Body of pancreas (tissue), 4 donors: ENCODE data around the gene ZG16.

Source experiments
- POLR2A ChIP-seq, 3 donors: fragments of 450-650 bp; IDR thresholded peaks; one replicate each; pipeline ENCODE4 v1.6.1; 2016; ENCODE audit warnings: antibody characterized with exemption in 3 of 3, mild to moderate bottlenecking in 2 of 3
- TF ChIP-seq, protein P1 (sequence below), 7 experiments: fragments of 450-650 bp in 4 of 7; fragments of 200-600 bp in 3 of 7; sonication (generic) in 3 of 7; IDR thresholded peaks; one replicate each; pipeline ENCODE4 v1.5.1; 2016 to 2019; ENCODE audit warnings: antibody characterized with exemption in 7 of 7

DNA sequence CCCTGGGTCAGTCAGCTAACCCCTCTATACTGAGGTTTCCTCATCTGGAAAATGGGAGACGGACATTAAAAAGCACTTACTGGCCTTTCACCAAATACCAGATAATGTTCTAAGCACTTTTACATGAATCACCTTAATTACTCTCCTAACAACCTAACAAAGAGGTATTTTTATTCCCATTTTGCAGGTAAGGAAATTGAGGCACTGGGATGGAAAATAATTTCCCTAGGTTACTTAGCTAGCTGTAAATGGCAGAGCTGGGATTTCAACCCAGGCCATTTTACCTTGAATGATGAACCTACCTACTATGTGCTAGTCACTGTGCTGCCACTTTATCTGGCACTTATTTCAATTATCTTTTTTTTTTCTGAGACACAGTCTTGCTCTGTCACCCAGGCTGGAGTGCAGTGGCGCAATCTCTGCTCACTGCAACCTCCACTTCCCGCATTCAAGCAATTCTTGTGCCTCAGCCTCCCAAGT is 16.2 kb downstream of the ZG16 start:
- TF ChIP-seq, protein P1, sequence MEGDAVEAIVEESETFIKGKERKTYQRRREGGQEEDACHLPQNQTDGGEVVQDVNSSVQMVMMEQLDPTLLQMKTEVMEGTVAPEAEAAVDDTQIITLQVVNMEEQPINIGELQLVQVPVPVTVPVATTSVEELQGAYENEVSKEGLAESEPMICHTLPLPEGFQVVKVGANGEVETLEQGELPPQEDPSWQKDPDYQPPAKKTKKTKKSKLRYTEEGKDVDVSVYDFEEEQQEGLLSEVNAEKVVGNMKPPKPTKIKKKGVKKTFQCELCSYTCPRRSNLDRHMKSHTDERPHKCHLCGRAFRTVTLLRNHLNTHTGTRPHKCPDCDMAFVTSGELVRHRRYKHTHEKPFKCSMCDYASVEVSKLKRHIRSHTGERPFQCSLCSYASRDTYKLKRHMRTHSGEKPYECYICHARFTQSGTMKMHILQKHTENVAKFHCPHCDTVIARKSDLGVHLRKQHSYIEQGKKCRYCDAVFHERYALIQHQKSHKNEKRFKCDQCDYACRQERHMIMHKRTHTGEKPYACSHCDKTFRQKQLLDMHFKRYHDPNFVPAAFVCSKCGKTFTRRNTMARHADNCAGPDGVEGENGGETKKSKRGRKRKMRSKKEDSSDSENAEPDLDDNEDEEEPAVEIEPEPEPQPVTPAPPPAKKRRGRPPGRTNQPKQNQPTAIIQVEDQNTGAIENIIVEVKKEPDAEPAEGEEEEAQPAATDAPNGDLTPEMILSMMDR (IDR thresholded peaks at IDR 0.05) = no peak
- no peak for TF ChIP-seq POLR2A (IDR thresholded peaks at IDR 0.05)
